PC-3 (cell line): ENCODE measurements around the gene SAMD8. TPM values are rescaled to one million over a fixed set of nuclear protein-coding genes. Genes with fewer than 3 reads are reported as not detected.

Source experiments
- ATAC-seq: fragments of 200-7000 bp; cut with Tn5 transposase; 2 replicates; pipeline ENCODE4 v1.9.1; 2020; ENCODE audit warnings: mild to moderate bottlenecking, moderate library complexity
- BruUV-seq: library from RNA; stranded (reverse); fragments of 400-500 nt; replicated peaks from 2 replicates; lab custom pipeline; 2021; lab: Mats Ljungman, UMichigan
- CTCF ChIA-PET: fragments of 300-600 bp; sonication (Branson Sonifier 250); formaldehyde crosslinking; loops from one replicate; lab custom pipeline; 2022; ENCODE audit warnings: antibody characterized with exemption; lab: Charles Lee
- POLR2A ChIA-PET: fragments of 300-600 bp; sonication (Branson Sonifier 250); formaldehyde crosslinking; loops from one replicate; lab custom pipeline; 2022; ENCODE audit warnings: antibody characterized with exemption; ENCODE audit not compliant: unreplicated experiment; lab: Charles Lee
- DNase-seq: peaks from one replicate; pipeline ENCODE4 v3.0.0-alpha.2; 2015
- H2AFZ ChIP-seq: fragments of 300-600 bp; sonication (generic); 2 replicates; pipeline ENCODE4 v1.6.0; 2016; ENCODE audit warnings: antibody characterized with exemption, low read length
- H3F3A ChIP-seq: fragments of 300-600 bp; sonication (generic); one replicate; pipeline ENCODE4 v1.6.0; 2017; ENCODE audit warnings: antibody characterized with exemption, low read length, control low read depth, mild to moderate bottlenecking; ENCODE audit not compliant: unreplicated experiment
- H3K27ac ChIP-seq: fragments of 300-600 bp; sonication (generic); 2 replicates; pipeline ENCODE4 v1.5.1; 2016; ENCODE audit warnings: mild to moderate bottlenecking, low read length
- H3K27me3 ChIP-seq: fragments of 300-600 bp; sonication (generic); 2 replicates; pipeline ENCODE4 v1.6.1; 2016; ENCODE audit warnings: low read length, mixed read lengths
- H3K36me3 ChIP-seq: fragments of 300-600 bp; sonication (generic); 2 replicates; pipeline ENCODE4 v1.6.1; 2016; ENCODE audit warnings: low read depth, mixed run types, low read length, mixed read lengths
- H3K4me1 ChIP-seq: fragments of 300-600 bp; sonication (generic); 2 replicates; pipeline ENCODE4 v1.5.1; 2016; ENCODE audit warnings: low read length; ENCODE audit not compliant: insufficient read depth
- H3K4me2 ChIP-seq: fragments of 300-600 bp; sonication (generic); 2 replicates; pipeline ENCODE4 v1.6.0; 2016; ENCODE audit warnings: low read length
- H3K4me3 ChIP-seq: fragments of 300-600 bp; sonication (generic); 2 replicates; pipeline ENCODE4 v1.5.1; 2016; ENCODE audit warnings: mild to moderate bottlenecking, low read length, mixed read lengths
- H3K79me2 ChIP-seq: fragments of 300-600 bp; sonication (generic); 2 replicates; pipeline ENCODE4 v1.6.1; 2017; ENCODE audit warnings: low read length, mixed read lengths
- H3K9ac ChIP-seq: fragments of 300-600 bp; sonication (generic); 2 replicates; pipeline ENCODE4 v1.6.0; 2016; ENCODE audit warnings: mild to moderate bottlenecking, low read length
- H3K9me2 ChIP-seq: fragments of 300-600 bp; sonication (generic); replicated peaks from 2 replicates; pipeline ENCODE4 v1.6.1; 2016; ENCODE audit warnings: mixed run types, low read length, mixed read lengths
- H3K9me3 ChIP-seq: fragments of 300-600 bp; sonication (generic); 2 replicates; pipeline ENCODE4 v1.6.1; 2016; ENCODE audit warnings: low read length, mixed read lengths
- H4K20me1 ChIP-seq: fragments of 300-600 bp; sonication (generic); 2 replicates; pipeline ENCODE4 v1.6.1; 2016; ENCODE audit warnings: low read length, mixed read lengths
- CTCF ChIP-seq: fragments of 300-600 bp; sonication (generic); conservative IDR thresholded peaks from 2 replicates; pipeline ENCODE4 v1.5.1; 2017; ENCODE audit warnings: antibody characterized with exemption, low read depth, mild to moderate bottlenecking, low read length
- EZH2 ChIP-seq: fragments of 300-600 bp; sonication (generic); IDR thresholded peaks from one replicate; pipeline ENCODE4 v1.6.1; 2017; ENCODE audit warnings: antibody characterized with exemption, mild to moderate bottlenecking, low read length; ENCODE audit not compliant: unreplicated experiment
- EZH2phosphoT487 ChIP-seq: fragments of 300-600 bp; sonication (generic); IDR thresholded peaks from 2 replicates; pipeline ENCODE4 v1.6.1; 2018; ENCODE audit warnings: mild to moderate bottlenecking, antibody characterized with exemption, low read length, borderline replicate concordance
- intact Hi-C: fragments of 100-400 bp; cut with micrococcal nuclease; formaldehyde crosslinking; loops from 2 replicates; pipeline ENCODE4 v1.9.0; 2023
- total RNA-seq: library from RNA; depleted of rRNA; stranded (reverse); fragments of >200 nt; gene quantifications from 2 replicates; pipeline ENCODE4 v1.2.3, GENCODE V29; 2014

Gene SAMD8
- total RNA-seq, 1 experiment from 2014 or later = 47.4 TPM

- H2AFZ ChIP-seq = no peak overlapping the region
Measured at GRCh38 chr10:75076348-75076747, 35.1 kb upstream of the SAMD8 start.

DNA sequence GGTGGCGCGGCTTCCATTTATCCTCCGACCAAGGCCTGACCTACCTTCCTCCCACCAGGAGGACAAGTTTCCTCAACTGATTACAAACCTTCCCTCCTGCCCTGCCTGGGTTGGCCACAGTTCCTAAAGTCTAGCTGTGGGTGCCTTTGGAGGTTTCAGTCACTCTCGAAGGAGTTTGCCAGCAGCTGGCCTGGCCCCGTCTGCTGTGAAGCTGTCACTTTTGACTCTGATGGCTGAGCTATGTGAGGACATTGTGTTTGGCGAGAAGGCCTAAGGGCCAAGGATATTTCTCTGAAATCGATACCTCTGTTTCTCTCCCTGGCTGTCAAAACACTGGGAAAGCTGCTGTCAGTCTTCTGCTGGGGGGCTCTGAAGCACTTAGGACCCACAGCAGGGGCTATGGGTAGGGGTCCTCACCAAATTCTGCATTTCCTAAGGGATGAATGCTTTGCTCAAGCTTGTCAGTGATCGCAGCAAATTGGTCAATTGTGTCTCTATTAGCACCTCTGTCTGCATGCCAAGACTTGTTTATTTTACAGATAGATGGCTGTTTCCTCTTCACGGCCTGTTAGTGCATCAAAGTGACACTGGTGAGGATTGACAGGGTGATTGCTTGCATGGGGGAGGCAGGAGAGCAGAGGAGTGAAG, 31.9 kb upstream of the SAMD8 start:
- ChIA-PET CTCF (no interaction called here), POLR2A (interaction anchor here (0.6 kb wide), 1 partner anchor 27 kb away, joined by 3 read pairs; no protein-coding TSS in a partner anchor)
- no peaks in the 10 kb centered on the region for H3K36me3 ChIP-seq
- intact Hi-C loops = no loop called here
- H3K9ac ChIP-seq = no peak overlapping the region
- ATAC-seq (no peak), DNase-seq (no peak)
- H3K9me2 ChIP-seq = no peaks in the 10 kb centered on the region
- H3K27ac ChIP-seq = no peak overlapping the region
- no peaks in the 10 kb centered on the region for H3F3A ChIP-seq
- BruUV-seq = no TSS peak
- H3K27me3 ChIP-seq = no peaks in the 10 kb centered on the region
- no peaks in the 10 kb centered on the region for H3K4me1 ChIP-seq
- no peak for TF ChIP-seq CTCF
- no peak for TF ChIP-seq EZH2
- TF ChIP-seq EZH2phosphoT487 = no peak
- no peaks in the 10 kb centered on the region for H4K20me1 ChIP-seq
- no peak overlapping the region for H3K4me3 ChIP-seq
- no peak overlapping the region for H2AFZ ChIP-seq
- no peaks in the 10 kb centered on the region for H3K9me3 ChIP-seq
- no peaks in the 10 kb centered on the region for H3K79me2 ChIP-seq
- no peak overlapping the region for H3K4me2 ChIP-seq

More at GRCh38 chr10:75076348-75076747, 35.1 kb upstream of the SAMD8 start:
- TF ChIP-seq EZH2phosphoT487 (no peak), EZH2 (no peak), CTCF (no peak)
- Histone ChIP-seq H3K79me2 (no peaks in the 10 kb centered on the region), H3K9ac (no peak overlapping the region), H3K4me2 (no peak overlapping the region), H3K9me2 (no peaks in the 10 kb centered on the region), H3K9me3 (no peaks in the 10 kb centered on the region), H3K4me1 (no peaks in the 10 kb centered on the region), H3K27me3 (no peaks in the 10 kb centered on the region), H3F3A (no peaks in the 10 kb centered on the region), H3K27ac (no peak overlapping the region), H4K20me1 (no peaks in the 10 kb centered on the region), H3K4me3 (no peak overlapping the region), H3K36me3 (no peaks in the 10 kb centered on the region)
- no TSS peak for BruUV-seq
- POLR2A ChIA-PET = no interaction called here
- ATAC-seq (no peak), DNase-seq (no peak)
- intact Hi-C loops = no loop called here
- CTCF ChIA-PET = no interaction called here

- ChIA-PET POLR2A (no interaction called here), CTCF (no interaction called here)
- TF ChIP-seq EZH2phosphoT487 (no peak), EZH2 (no peak), CTCF (no peak)
- Histone ChIP-seq H3K4me2 (no peak overlapping the region), H3F3A (no peaks in the 10 kb centered on the region), H4K20me1 (no peaks in the 10 kb centered on the region), H3K27ac (no peak overlapping the region), H3K4me1 (no peaks in the 10 kb centered on the region), H3K27me3 (no peaks in the 10 kb centered on the region), H3K9me3 (no peaks in the 10 kb centered on the region), H3K36me3 (no peaks in the 10 kb centered on the region), H3K4me3 (no peak overlapping the region), H2AFZ (no peak overlapping the region), H3K9me2 (no peaks in the 10 kb centered on the region), H3K9ac (no peak overlapping the region), H3K79me2 (no peaks in the 10 kb centered on the region)
- DNase-seq = no peak
- no TSS peak for BruUV-seq
- intact Hi-C loops = no loop called here
- no peak for ATAC-seq
Measured at GRCh38 chr10:75080554-75080953, 30.9 kb upstream of the SAMD8 start.
